Measurements from ENCODE around the gene ZNF439.

GRCh38 chr19:11814700-11815035, 33.9 kb upstream of the ZNF439 start:
- TF ChIP-seq CHD2 (IDR thresholded peaks at IDR 0.05; ENCODE audit: low read length) (no peak), SP1 (IDR thresholded peaks at IDR 0.05; ENCODE audit: low read depth, low read length) (no peak), CTCF (IDR thresholded peaks at IDR 0.05; ENCODE audit: control extremely low read depth in 1 of 3, insufficient read depth in 1 of 3, low read depth in 1 of 3, low read length in 3 of 3) (no peak), POLR2A (IDR thresholded peaks at IDR 0.05; ENCODE audit: control extremely low read depth in 1 of 2, low read depth in 2 of 2, low read length in 2 of 2) (no peak), TAF1 (IDR thresholded peaks at IDR 0.05; ENCODE audit: low read depth, low read length) (no peak), PHF8 (conservative IDR thresholded peaks at IDR 0.05; ENCODE audit: low read depth, low read length) (no peak), SIN3A (conservative IDR thresholded peaks at IDR 0.05 in 1 of 2, IDR thresholded peaks at IDR 0.05 in 1 of 2; ENCODE audit: low read depth in 1 of 2, low read length in 2 of 2) (no peak), CEBPB (IDR thresholded peaks at IDR 0.05; ENCODE audit: low read depth, low read length) (no peak), SUZ12 (IDR thresholded peaks at IDR 0.05; ENCODE audit: low read length) (no peak), EP300 (IDR thresholded peaks at IDR 0.05; ENCODE audit: borderline replicate concordance in 1 of 2, low read depth in 2 of 2, low read length in 2 of 2) (no peak), TBP (IDR thresholded peaks at IDR 0.05; ENCODE audit: low read depth, low read length) (no peak)

All from H1 (cell line).